HuH-7.5 (cell line): ENCODE results near the gene SPANXN2.
"Not testable (repeated sequence)": the region's sequence is repeated elsewhere in the genome, so short reads cannot be mapped to it uniquely, and the experiment has no call there.

ENCODE experiments used
- DNase-seq: peaks from one replicate; pipeline ENCODE4 v3.0.0; 2011; ENCODE audit warnings: low spot score

SPANXN2 gene

GRCh38 chrX:143720652-143721051 lies at the start of gene SPANXN2:
TSS of gene SPANXN2 (minus strand) at chrX:143720752. CDS start at chrX:143720668, 84 bp downstream.
- DNase-seq: not testable (repeated sequence)

DNA sequence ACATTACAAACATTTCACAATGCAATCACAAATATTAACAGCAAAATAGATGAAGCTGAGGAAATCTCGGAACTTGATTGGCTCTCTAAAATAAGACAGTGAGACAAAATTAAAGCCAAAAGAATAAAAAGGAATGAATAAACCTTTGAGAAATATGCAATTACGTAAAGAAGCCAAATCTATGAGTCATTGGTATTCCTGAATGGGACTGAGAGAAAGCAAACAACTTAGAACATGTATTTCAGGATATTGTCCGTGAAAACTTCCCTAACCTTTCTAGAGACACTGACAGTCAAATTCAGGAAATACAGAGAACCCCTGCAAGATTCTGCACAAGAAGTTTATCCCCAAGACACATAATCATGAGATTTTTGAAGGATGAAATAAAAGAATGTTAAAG lies 48.4 kb upstream of the SPANXN2 start:
- DNase-seq: no peak

GRCh38 chrX:143767789-143768188 lies 47.2 kb upstream of the SPANXN2 start:
- DNase-seq: not testable (repeated sequence)

DNA sequence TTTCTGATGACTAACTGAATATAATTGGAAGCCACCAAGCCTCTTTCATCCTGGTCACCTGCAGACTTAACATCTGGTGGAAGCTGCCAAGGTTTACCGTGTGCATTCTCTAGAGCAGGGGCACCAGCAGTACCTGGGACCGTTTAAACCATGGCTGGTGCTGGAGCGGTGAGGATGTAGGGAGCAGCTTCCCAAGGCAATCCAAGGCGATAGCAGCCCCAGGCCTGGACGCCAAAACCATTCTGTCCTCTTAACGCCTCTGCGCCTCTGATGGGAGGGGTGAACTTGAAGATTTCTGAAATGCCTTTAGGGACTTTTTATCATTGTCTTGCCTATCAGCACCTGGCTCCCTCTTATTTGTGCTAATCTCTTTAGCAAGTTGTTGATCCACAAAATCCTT lies 37.3 kb upstream of the SPANXN2 start:
- DNase-seq: no peak

- DNase-seq: no peak
These were observed 36.8 kb upstream of the SPANXN2 start for GRCh38 chrX:143757375-143757774.

DNA sequence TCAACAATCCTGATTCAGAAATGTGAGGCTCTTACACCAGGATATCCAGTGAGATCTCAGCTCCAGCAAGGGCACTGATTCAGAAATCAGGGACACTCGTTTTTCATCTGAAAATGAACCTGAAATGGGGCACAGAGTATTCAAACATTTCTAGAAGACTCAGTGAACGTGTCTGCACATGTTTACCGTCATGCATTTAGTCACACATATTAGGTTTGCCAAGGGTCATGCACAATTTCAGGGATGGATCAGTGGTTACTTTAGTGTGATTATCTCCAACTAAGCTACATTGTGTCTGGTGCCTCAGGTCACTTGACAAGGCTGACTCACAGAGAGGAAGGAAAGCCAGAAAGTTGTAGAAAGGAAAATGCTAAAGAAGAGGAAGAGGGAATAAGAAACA lies 33.6 kb upstream of the SPANXN2 start:
- no peak for DNase-seq

DNA sequence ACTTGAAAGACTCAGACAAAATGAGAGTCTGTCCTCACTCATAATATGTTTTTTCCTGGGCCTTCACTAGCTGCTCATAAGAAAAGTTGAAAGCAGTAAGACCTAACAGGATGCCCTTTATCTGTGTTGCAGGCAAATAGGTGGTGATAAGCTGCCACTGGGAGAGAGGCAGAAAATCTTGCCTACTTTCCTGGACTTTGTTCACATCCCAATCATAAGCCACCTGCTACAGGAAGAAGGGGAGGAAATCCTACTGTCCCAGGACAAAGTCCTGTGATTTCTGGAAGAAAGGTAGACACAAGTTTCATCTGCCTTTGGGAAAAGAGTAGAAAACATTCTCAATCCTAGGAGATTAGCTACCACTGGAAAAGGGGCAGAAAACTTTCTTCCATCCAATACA lies 13.3 kb upstream of the SPANXN2 start:
- DNase-seq: no peak

GRCh38 chrX:143726296-143726695 lies 5.7 kb upstream of the SPANXN2 start:
- no peak for DNase-seq

DNA sequence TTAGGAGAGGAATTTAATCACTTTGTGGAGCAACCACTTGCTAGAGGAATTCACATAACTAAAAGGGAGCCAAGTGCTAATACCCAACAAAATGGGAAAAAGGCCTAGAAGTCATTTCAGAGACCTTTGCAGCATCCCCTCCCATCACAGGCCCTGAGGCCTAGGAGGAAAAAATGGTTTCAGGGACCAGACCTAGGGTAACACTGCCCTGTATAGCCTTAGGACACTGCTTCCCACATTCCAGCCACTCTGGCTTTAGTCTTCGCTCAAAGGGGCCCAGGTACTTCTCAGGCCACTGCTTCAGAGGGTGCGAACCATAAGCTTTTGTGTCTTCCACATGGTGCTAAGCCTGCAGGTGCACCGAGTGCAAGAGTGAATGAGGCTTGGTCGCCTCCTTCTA lies 19.1 kb downstream of the SPANXN2 start:
- DNase-seq: no peak

DNA sequence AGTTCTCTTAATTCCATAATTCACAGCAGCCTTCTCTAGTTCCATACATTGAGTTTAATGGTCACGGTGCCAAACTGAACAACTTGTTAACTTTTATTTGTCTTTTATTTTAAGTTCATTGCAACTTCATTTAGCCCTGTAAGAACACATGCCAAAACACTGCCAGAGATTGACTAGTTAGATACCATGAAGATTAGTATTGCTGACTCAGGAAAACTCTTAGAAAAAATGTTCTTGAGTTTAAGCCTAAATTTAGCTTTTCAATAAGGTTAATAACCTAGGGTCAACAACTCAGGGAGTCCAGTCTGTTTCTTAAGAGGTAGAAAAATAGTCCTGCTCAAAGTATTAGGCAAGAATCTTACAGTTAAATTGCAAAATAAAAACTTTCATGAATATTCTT lies 25.7 kb downstream of the SPANXN2 start:
- DNase-seq: no peak

GRCh38 chrX:143683486-143683885 lies 37.1 kb downstream of the SPANXN2 start:
- DNase-seq: no peak

DNA sequence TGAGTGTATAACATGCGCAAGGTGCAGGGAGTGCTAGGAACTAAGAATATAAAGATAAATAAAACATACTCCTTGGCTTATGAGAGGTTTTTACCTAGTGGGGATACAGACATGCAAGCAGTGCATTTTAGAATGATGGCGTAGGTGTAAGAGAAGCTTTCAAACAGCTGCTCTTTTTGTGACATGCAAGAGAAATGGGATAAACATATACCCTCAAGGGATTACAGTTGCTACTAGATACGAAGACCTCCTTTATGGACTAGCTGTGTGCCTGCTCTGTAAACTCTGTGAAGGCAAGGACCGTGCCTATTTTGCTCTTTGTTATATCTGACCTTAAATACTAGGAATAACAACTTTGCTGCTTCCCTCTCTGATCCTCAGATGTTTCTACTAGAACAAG lies 45.6 kb downstream of the SPANXN2 start:
- no peak for DNase-seq

- no peak for DNase-seq
These were observed 51.2 kb downstream of the SPANXN2 start for GRCh38 chrX:143669395-143669794.

DNA sequence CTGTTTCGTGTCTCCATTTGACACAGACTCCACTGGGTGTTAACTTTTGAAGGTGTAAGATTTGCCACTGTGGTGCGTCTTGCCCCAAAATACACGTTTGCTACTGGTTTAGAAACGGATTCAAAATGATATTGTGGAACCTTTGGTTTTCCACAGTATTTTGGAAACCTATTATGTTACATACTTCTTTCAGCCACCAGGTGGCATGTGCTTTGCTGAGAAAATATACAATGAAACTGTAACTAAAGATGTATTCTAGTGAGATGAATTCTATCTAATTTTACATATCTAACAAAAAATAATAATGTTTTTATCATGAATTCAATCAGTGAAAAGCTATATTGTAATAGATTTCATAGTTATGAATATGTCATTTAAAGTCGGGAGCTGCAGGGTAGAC lies 56.2 kb downstream of the SPANXN2 start:
- DNase-seq: no peak

GRCh38 chrX:143663755-143664154 lies 56.8 kb downstream of the SPANXN2 start:
- DNase-seq: no peak
